HEK293T (cell line): ENCODE data around the gene TMEM50B.

Source experiments
- CTCF ChIA-PET: fragments of 350-600 bp; formaldehyde crosslinking; extraction: SDS; loops from one replicate; lab custom pipeline; 2021; ENCODE audit warnings: antibody characterized with exemption, inconsistent platforms; lab: Yijun Ruan, JAX
- POLR2A ChIA-PET: fragments of 350-600 bp; formaldehyde crosslinking; extraction: SDS; loops from one replicate; lab custom pipeline; 2020; ENCODE audit warnings: antibody characterized with exemption, inconsistent platforms; lab: Yijun Ruan, JAX
- DNase-seq: peaks from one replicate; pipeline ENCODE4 v3.0.0; 2012; ENCODE audit warnings: mixed read lengths; ENCODE audit errors: extremely low spot score
- ARNT ChIP-seq: fragments of 450-650 bp; IDR thresholded peaks from 2 replicates; pipeline ENCODE4 v1.6.1; 2017; ENCODE audit warnings: mild to moderate bottlenecking
- BHLHE40 ChIP-seq: fragments of 450-650 bp; IDR thresholded peaks from 2 replicates; pipeline ENCODE4 v1.6.1; 2016; ENCODE audit warnings: mild to moderate bottlenecking, moderate library complexity, borderline replicate concordance
- CTBP1 ChIP-seq: fragments of 450-650 bp; IDR thresholded peaks from 2 replicates; pipeline ENCODE4 v1.6.1; 2016; ENCODE audit warnings: borderline replicate concordance
- ELF4 ChIP-seq: fragments of 450-650 bp; IDR thresholded peaks from 2 replicates; pipeline ENCODE4 v1.6.1; 2017; ENCODE audit warnings: antibody characterized with exemption
- FOXA1 ChIP-seq: fragments of 450-650 bp; IDR thresholded peaks from 2 replicates; pipeline ENCODE4 v1.6.1; 2016; ENCODE audit warnings: mild to moderate bottlenecking
- FOXK2 ChIP-seq: fragments of 450-650 bp; IDR thresholded peaks from 2 replicates; pipeline ENCODE4 v1.6.1; 2016; ENCODE audit warnings: mild to moderate bottlenecking
- FOXM1 ChIP-seq: fragments of 450-650 bp; IDR thresholded peaks from 2 replicates; pipeline ENCODE4 v1.6.1; 2017; ENCODE audit warnings: mild to moderate bottlenecking, borderline replicate concordance
- HDGF ChIP-seq: fragments of 450-650 bp; IDR thresholded peaks from 2 replicates; pipeline ENCODE4 v1.6.1; 2017; ENCODE audit warnings: antibody characterized with exemption, borderline replicate concordance
- L3MBTL2 ChIP-seq: fragments of 450-650 bp; conservative IDR thresholded peaks from 2 replicates; pipeline ENCODE4 v1.6.1; 2016; ENCODE audit warnings: mild to moderate bottlenecking
- LEF1 ChIP-seq: fragments of 450-650 bp; IDR thresholded peaks from 2 replicates; pipeline ENCODE4 v1.6.1; 2017; ENCODE audit warnings: mild to moderate bottlenecking, borderline replicate concordance
- NFRKB ChIP-seq: fragments of 450-650 bp; IDR thresholded peaks from 2 replicates; pipeline ENCODE4 v1.6.1; 2016; ENCODE audit warnings: mild to moderate bottlenecking, moderate library complexity
- SP1 ChIP-seq: fragments of 450-650 bp; IDR thresholded peaks from 2 replicates; pipeline ENCODE4 v1.6.1; 2017
- SUZ12 ChIP-seq: fragments of 450-650 bp; IDR thresholded peaks from 2 replicates; pipeline ENCODE4 v1.6.1; 2016; ENCODE audit warnings: mild to moderate bottlenecking
- TARDBP ChIP-seq: fragments of 450-650 bp; IDR thresholded peaks from 2 replicates; pipeline ENCODE4 v1.6.1; 2016
- ZNF384 ChIP-seq: fragments of 450-650 bp; IDR thresholded peaks from 2 replicates; pipeline ENCODE4 v1.6.1; 2016
- TF ChIP-seq, protein P1 (sequence below): fragments of 450-650 bp; IDR thresholded peaks from 2 replicates; pipeline ENCODE4 v1.6.1; 2016

The TMEM50B gene

DNA sequence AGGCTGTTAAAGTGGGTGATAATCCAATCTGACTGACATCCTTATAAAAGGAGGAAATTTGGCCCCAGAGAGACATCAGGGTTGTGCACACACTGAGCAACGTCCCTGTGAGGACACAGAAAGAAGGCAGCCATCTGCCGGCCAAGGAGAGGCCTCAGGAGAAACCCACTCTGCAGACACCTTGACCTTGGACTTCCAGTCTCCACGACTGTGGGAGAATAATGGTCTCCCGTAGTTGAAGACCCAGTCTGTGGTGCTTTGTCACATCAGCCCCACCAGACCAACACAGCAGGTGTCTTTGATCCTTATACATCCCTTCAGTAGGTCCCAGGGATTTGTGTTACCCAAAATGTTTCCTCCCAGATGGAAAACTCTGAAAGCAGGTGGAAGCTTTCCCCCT is 16.0 kb upstream of the TMEM50B start:
- no peak for DNase-seq
- POLR2A ChIA-PET, result interaction anchor here (2.3 kb wide), 1 partner anchor 16 kb away, joined by 7 read pairs; the partner anchor contains the start of gene TMEM50B
- CTCF ChIA-PET, result no interaction called here
- TF ChIP-seq SP1, result no peak
- TF ChIP-seq TARDBP, result no peak
- no peak for TF ChIP-seq NFRKB
- TF ChIP-seq ELF4, result no peak
- TF ChIP-seq L3MBTL2, result no peak
- TF ChIP-seq ZNF384, result no peak
- no peak for TF ChIP-seq FOXM1
- no peak for TF ChIP-seq FOXK2

DNA sequence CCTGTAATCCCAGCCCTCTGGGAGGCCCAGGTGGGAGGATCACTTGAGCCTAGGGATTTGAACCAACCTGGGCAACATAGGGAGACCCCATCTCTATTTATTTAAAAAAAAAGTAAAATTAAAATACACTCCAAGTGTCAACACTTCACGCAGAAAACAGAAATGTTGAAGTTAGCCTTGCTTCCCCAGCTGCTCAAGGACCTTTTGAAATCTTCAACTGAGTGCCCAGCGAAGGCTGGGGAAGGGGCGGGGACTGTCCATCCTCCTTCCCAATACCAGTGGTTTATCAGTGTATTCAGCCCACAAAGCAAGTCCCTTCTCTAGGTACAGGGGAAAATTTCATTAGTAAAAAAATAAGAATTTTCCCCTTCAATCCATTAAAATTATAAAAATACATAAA is 14.0 kb upstream of the TMEM50B start:
- DNase-seq, result no peak
- ChIA-PET CTCF (no interaction called here), POLR2A (interaction anchor here (0.6 kb wide), 1 partner anchor 1079 kb away, joined by 3 read pairs; no protein-coding TSS in a partner anchor)
- TF ChIP-seq LEF1, result no peak

DNA sequence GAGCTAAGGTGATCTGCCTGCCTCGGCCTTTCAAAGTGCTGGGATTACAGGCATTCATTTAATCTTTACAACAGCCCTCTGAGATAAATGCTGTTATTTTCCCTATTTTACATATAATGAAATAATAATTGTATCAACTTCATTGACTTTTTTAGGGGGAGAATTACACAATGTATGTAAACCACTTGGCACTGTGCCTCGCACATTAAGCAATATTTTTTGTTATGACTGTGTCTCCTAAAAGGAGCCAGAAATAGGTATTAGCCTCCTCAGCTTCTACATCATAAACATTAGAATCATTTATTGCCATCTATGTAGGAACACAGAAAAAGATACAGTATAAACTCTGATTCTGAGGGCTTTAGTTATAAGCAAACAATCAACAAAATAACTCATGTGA is 12.8 kb upstream of the TMEM50B start:
- TF ChIP-seq HDGF, result no peak
- no peak for TF ChIP-seq ARNT
- TF ChIP-seq, protein P1, sequence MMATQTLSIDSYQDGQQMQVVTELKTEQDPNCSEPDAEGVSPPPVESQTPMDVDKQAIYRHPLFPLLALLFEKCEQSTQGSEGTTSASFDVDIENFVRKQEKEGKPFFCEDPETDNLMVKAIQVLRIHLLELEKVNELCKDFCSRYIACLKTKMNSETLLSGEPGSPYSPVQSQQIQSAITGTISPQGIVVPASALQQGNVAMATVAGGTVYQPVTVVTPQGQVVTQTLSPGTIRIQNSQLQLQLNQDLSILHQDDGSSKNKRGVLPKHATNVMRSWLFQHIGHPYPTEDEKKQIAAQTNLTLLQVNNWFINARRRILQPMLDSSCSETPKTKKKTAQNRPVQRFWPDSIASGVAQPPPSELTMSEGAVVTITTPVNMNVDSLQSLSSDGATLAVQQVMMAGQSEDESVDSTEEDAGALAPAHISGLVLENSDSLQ, result no peak
- no peak for TF ChIP-seq FOXA1
- no peak for TF ChIP-seq ZNF384
- no peak for TF ChIP-seq FOXK2
- no peak for DNase-seq
- ChIA-PET CTCF (no interaction called here), POLR2A (interaction anchor here (1.4 kb wide), 1 partner anchor 113 kb away, joined by 3 read pairs; no protein-coding TSS in a partner anchor)

DNA sequence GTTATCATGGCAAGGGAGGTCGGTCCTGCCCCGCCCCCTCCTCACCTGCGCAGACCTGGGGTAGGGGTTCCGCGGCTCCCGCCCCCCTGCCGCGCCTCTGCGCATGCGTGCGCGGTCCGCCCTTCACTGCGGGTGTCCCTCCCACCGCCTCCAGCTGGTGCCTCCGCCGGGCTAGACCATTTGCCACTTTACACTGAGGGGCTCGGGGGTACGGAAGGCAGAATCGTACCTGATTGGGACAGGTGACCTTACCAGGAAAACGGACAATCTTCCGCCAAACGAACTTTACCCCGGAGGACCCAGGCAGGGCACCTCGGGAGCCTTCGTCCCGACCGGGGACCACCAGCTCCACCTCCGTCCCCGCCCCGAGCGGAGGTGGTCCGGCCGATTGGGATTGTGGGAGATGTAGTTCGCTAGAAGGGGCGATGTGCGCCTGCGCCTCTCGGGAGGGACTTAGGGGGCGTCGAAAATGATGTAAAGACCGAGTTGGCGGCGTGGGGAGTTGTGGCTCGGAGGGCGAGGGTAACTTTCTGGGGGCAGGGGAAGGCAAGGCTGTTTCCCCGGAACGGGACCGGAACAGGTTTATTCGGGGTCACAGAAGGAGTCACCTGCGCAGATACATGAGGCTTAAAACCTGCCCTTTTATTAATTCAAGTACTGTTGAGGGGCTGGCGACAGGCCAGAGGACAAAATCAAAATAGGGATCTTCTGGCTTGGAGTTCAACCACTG is 11.8 kb upstream of the TMEM50B start, which contains the start of gene DNAJC28:
DNAJC28 (minus strand) TSS at position 344 of the 730 bp plus-strand sequence. CDS start 2,323 bp downstream, outside the sequence.
- DNase-seq, result peak; percentile 97
- TF ChIP-seq ARNT (no peak), BHLHE40 (peak; percentile 74), L3MBTL2 (peak; percentile 81), ELF4 (peak; percentile 52), FOXM1 (0 out of 2 replicates have a peak, but pooled peaks have one; percentile 20), FOXK2 (no peak)
- CTCF ChIA-PET, result interaction anchor here (0.7 to 1.2 kb wide), 2 partner anchors 11 to 410 kb away, joined by 3 to 11 read pairs; partner anchors contain the start of gene TMEM50B
- POLR2A ChIA-PET, result interaction anchor here (0.7 to 1.6 kb wide), 7 partner anchors 11 to 114 kb away, joined by 3 to 42 read pairs (median 4); partner anchors contain the start of genes DONSON and TMEM50B

DNA sequence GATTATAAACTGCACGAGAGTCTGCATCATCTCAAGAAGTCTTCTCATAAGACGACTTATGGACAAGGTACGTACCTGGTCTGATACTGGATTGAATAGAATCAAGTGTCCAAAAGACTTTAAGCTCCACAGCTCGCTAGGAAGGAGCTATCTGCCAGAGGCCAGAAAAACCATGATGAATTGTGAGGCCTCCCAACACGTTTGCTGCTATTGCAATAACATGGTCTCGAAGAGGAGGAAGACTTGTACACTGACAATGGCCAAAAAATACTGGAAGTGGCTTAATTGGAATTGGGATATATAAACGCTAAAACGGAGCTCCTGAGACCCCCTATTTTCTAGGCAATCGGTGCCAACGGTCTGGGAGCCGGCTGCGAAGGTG is 11.2 kb upstream of the TMEM50B start:
- ChIA-PET CTCF (interaction anchor here (1.2 kb wide), 1 partner anchor 10 kb away, joined by 11 read pairs; the partner anchor contains the start of gene TMEM50B), POLR2A (interaction anchor here (0.6 to 1.6 kb wide), 8 partner anchors 11 to 115 kb away, joined by 3 to 42 read pairs (median 4); partner anchors contain the start of genes DONSON and TMEM50B)

DNA sequence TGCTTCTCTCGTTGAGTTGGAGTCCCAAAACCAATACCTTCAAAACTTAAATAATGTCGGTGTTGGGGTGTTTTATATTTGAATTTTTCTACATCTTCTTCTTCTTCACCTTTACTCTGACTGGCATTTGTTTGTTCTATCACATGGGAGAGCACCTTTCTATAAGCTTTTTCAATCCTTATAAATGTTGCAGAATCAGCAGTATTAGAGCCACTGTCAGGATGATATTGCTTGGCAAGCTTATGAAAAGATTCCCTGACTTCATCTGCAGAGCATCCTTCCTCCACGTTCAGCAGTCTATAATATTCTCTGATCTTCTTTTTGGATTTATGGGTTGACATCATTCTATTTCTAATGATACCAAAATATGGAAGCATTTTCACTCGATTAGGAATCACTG is 9.2 kb upstream of the TMEM50B start:
- TF ChIP-seq LEF1 (no peak), BHLHE40 (no peak), FOXK2 (no peak), FOXA1 (no peak)
- TF ChIP-seq, protein P1, result no peak
- no peak for DNase-seq
- POLR2A ChIA-PET, result no interaction called here
- CTCF ChIA-PET, result no interaction called here

More for the DNA sequence above, 11.2 kb upstream of the TMEM50B start:
- TF ChIP-seq BHLHE40 (no peak), NFRKB (no peak), ARNT (no peak), HDGF (no peak), ZNF384 (no peak), FOXA1 (no peak), FOXK2 (no peak), SUZ12 (no peak), SP1 (no peak), FOXM1 (no peak), CTBP1 (no peak), L3MBTL2 (no peak), TARDBP (no peak), ELF4 (no peak), LEF1 (no peak)
- TF ChIP-seq, protein P1, result no peak
- no peak for DNase-seq
